Measurements from ENCODE around the gene NDFIP1. TPM values are rescaled to one million over a fixed set of nuclear protein-coding genes. Genes with fewer than 3 reads are reported as not detected.

The NDFIP1 gene
- total RNA-seq, 1 experiment from 2014 or later: 37.8 TPM

DNA sequence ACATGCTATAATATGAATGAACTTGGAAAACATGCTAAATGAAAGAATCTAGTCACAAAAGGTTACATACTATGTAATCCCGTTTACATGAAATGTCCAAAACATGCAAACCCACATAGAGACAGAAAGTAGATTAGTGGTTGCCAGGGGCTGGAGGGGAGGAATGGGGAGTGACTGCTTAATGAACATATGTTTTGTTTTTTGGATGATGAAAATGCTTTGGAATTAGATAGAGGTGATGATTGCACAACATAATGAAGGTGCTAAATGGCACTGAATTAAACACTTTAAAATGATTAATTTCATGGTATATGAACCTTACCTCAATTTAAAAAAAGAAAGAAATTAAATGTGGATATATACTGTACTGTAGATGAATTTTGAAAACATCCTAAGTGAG lies 17.6 kb upstream of the NDFIP1 start:
- ChIA-PET CTCF (no interaction called here), POLR2A (no interaction called here)
- no TSS peak for BruUV-seq (replicated peaks)

More for the DNA sequence above, 17.6 kb upstream of the NDFIP1 start:
- TF ChIP-seq ELF1 (IDR thresholded peaks at IDR 0.05; ENCODE audit: borderline replicate concordance, low read depth) (no peak), ZNF274 (IDR thresholded peaks at IDR 0.05; ENCODE audit: low read depth, low read length) (no peak), EZH2 (IDR thresholded peaks at IDR 0.05) (no peak), CEBPB (IDR thresholded peaks at IDR 0.05; ENCODE audit: low read depth) (no peak), MAX (IDR thresholded peaks at IDR 0.05) (no peak), CTCF (IDR thresholded peaks at IDR 0.05 in 2 of 3, conservative IDR thresholded peaks at IDR 0.05 in 1 of 3; ENCODE audit: borderline replicate concordance in 1 of 3, insufficient read depth in 1 of 3, low read depth in 2 of 3, low read length in 2 of 3) (no peak), POLR2AphosphoS5 (IDR thresholded peaks at IDR 0.05; ENCODE audit: low read depth, low read length) (no peak), TCF7L2 (IDR thresholded peaks at IDR 0.05; ENCODE audit: borderline replicate concordance, extremely low read depth, insufficient read depth, insufficient read length) (no peak), JUND (IDR thresholded peaks at IDR 0.05) (no peak)
- TF ChIP-seq, protein P1, sequence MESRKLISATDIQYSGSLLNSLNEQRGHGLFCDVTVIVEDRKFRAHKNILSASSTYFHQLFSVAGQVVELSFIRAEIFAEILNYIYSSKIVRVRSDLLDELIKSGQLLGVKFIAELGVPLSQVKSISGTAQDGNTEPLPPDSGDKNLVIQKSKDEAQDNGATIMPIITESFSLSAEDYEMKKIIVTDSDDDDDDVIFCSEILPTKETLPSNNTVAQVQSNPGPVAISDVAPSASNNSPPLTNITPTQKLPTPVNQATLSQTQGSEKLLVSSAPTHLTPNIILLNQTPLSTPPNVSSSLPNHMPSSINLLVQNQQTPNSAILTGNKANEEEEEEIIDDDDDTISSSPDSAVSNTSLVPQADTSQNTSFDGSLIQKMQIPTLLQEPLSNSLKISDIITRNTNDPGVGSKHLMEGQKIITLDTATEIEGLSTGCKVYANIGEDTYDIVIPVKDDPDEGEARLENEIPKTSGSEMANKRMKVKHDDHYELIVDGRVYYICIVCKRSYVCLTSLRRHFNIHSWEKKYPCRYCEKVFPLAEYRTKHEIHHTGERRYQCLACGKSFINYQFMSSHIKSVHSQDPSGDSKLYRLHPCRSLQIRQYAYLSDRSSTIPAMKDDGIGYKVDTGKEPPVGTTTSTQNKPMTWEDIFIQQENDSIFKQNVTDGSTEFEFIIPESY (IDR thresholded peaks at IDR 0.05; ENCODE audit: extremely low read depth, insufficient replicate concordance, low read length): no peak
- no peak for DNase-seq (ENCODE audit: low read depth, low spot score)
- no peaks in the 10 kb centered on the region for H3K9me3 ChIP-seq (ENCODE audit: control insufficient read depth in 1 of 2, insufficient read depth in 1 of 2, low read depth in 1 of 2, low read length in 2 of 2)
- peaks cover 13 to 28% of the 10 kb centered on the region in 2 experiments for H3K4me1 ChIP-seq (ENCODE audit: control insufficient read depth in 1 of 2, insufficient read depth in 2 of 2, low read length in 2 of 2)
- no peak overlapping the region for H2AFZ ChIP-seq (ENCODE audit: low read depth, low read length, poor library complexity, severe bottlenecking)
- H3K27ac ChIP-seq (ENCODE audit: low read depth, low read length): no peak overlapping the region
- H3K79me2 ChIP-seq (ENCODE audit: insufficient read depth, low read length): no peaks in the 10 kb centered on the region
- no peak for ATAC-seq
- intact Hi-C loops (cut with micrococcal nuclease): no loop called here
- H3K9ac ChIP-seq (ENCODE audit: low read length): no peak overlapping the region
- H3K4me3 ChIP-seq (replicated peaks in 1 of 2; ENCODE audit: low read depth in 1 of 2, low read length in 2 of 2): no peak overlapping the region
- H4K20me1 ChIP-seq (ENCODE audit: insufficient read depth): no peaks in the 10 kb centered on the region
- RAD21 ChIA-PET (ENCODE audit: low non-redundant PET in 1 of 2, low total read pairs in 2 of 2, uncharacterized antibody in 2 of 2, unreplicated experiment in 2 of 2): no interaction called here
- no peak overlapping the region for H3K4me2 ChIP-seq (ENCODE audit: low read length)
- no peaks in the 10 kb centered on the region for H3K9me2 ChIP-seq (ENCODE audit: insufficient read depth)
- H3K27me3 ChIP-seq (ENCODE audit: insufficient read depth, low read length): no peaks in the 10 kb centered on the region
- H3K36me3 ChIP-seq (ENCODE audit: control insufficient read depth in 1 of 2, insufficient read depth in 2 of 2, low read length in 2 of 2): no peaks in the 10 kb centered on the region

Measured in HCT116 (cell line).